ENCODE measurements around the gene UBR2.
A peak's percentile ranks its signal among the peaks of the same experiment; 100 is the strongest.

UBR2 gene

DNA sequence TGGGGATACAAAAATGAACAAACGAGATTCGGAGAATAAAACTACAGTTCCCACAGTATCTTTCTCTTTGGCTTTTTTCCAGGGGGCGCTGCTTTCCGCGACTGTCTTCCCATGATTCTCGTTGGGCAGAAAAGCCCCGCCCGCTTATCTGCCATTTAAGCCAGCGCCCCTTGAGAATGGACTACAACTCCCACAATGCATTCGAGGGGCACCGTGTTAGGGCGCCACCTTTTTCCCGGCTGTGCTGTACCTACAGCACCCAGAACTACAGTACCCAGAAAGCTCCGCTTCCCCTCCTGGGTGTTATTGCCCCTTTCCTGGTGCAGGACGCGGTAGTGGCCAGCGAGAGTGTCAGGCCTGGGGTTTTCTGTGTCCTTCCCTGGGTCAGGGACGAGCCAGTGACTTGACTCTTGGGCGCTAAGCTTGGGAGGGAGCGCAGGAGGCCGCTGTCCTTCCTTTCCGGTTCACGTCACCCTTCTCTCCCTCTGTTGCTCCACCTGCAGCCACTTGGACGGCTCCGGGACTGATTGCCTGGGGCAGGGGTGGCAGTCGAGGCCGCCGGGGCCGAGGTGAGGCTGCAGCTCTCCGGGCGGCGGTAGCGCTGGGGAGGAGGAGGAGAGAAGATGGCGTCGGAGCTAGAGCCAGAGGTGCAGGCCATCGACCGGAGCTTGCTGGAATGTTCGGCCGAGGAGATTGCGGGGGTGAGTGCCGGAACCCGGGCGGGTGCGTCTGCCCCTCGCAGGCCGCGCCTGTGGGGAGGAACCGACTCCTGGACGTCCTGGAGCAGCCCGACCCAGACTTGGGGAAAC is at the start of gene UBR2:
UBR2 (plus strand) TSS at position 333 of the 809 bp plus-strand sequence; CDS start at position 624, 291 bp downstream.
- peak; percentile 97 to 98 for DNase-seq (ENCODE audit: low read depth in 2 of 2)

DNA sequence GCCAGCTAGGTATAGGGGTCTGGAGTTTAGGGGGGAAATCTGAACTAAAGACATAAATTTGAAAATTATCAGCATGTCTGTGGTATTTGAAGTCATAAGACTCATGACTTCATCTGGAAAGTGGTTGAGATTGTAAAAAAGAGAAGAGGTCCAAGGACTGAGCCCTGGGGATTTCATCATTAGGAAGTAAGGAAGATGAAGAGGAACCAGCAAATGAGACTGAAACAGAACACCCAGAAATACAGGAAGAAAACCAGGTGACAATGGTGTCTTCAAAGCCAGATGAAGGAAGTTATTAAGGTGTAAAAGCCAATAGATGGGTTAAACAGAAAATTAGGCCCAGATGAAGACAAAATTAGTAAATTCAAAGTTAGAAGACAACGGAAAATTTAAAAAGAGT is 49.1 kb upstream of the UBR2 start:
- DNase-seq (ENCODE audit: low read depth in 2 of 2), result no peak

DNA sequence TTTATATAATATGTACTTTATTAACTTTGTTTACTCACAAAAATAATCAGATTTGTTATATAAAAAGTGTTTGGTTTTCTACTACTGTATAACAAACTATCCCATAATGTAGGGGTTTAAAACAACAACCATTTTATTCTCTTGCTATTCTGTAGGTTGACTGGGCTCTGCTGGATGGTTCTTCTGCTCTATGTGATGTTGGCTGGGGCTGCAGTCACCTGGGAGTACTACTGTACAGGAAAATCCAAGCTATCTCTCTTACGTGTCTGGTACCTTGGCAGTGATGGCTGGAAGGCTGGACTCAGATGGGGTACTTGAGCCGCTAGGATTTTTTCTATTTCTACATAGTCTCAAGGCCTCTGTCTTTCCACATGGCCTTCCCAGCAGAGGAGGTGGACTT is 44.0 kb upstream of the UBR2 start:
- no peak for DNase-seq (ENCODE audit: low read depth in 2 of 2)

DNA sequence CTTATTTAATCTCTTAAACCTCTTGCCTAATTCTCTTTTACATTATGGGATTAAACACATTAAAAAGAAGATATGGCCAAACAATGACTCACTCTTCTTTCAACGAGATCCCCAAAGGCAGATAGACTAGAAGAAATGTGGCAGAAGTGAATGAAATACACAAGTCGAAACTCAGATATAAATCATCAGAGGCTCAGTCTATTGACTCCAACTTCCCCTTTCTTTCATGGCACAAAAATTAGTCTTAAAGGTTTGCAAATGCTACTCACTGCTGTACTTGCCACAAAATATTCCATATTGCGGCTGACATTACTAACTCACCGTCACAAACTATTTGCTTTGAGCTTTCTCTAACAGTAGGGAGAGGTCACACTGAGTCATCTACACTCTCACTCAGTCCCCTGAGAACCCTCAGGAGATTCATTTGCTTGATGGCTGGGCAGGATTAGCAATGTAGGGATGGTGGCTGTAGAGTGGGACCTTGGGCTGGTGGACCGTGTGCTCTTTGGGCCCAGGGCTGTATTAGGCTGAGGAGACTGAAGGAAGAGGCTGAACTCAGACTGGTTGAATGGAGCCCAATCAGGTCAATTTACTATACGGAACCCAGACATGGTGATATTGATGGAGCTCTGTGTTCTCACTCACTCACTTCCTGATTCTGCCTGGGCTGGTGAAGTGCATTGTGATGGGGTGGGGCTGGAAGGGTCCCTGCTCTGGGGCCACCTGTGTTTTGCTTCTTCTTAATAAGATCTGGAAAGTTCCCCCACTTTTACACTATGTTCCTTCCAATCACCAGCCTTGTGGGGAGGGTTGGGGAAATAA is 42.8 kb upstream of the UBR2 start:
- peak; percentile 44 to 51 for DNase-seq (ENCODE audit: low read depth in 2 of 2)

DNA sequence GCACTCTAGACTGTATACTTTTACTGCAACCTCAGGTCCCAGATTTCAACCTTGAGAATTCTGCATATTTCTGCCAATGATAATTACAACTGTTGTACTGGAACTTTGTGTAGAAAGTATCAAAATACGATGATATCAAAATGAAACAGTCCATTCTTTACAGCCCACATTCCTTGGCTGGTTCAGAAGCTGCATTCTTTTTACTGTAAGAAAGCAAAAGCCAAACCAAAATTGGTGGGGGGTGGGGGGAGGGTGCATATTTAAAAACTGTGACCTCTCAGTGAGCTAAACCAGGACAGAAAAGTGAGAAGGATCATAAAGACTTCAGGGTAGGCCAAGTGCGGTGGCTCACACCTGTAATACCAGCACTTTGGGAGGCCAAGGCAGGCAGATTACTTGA is 41.8 kb upstream of the UBR2 start:
- no peak for DNase-seq (ENCODE audit: low read depth in 2 of 2)

DNA sequence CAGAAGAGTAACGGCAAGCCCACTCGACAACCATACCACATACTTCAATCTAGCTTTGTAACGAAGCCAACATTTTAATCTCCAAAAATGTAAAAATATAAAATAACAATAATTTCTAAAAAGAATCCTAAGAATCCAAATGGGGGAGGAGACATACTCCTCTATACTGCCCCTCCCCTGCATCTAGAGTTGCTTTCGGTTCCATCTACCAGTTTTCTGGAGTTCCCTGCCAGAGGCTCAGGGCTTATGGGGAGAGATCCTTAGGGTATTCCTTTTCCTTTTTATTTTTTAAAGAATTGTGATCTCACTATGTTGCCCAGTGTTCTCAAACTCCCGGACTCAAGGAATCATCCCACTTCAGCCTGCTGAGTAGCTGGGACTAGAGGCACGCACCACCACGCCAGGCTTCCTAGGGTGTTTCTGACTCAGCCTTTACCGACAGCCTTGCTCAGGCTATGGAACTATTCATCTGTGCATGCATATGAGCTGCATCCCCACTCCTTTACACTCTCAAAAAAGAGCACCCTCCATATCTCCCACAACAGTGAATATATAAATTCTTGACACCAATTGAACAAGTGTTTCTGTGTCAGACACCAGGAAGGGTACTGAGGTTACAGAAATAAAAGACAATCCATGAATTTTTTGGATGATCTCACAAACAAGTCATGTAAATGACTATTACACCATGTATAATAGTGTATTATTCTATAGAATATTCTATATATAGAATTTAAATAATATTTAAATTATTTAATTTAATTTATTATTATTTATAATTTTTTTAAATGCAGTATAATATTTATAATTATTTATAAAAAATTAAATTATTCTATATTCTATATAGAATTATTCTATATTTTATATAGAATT is 40.7 kb upstream of the UBR2 start:
- no peak for DNase-seq (ENCODE audit: low read depth in 2 of 2)

DNA sequence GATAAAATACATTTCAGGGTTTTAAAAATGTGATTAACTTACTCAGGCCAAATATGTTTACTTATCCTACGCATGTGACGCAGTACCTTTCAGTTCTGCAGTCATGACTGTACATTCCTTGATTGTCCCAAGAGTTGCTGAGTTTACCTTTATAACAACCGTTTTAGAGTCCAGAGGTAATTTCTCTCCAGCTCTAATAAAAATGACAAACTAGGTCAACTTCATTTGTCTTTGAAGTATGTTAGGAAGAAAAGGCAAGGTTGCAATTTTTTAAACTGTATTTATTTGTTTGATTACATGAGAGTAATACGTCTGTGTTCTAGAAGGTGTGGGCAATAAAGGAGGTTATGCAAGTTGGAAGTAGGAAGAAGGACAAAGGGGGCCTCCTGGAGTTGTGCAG is 38.6 kb upstream of the UBR2 start:
- DNase-seq (ENCODE audit: low read depth in 2 of 2), result no peak

DNA sequence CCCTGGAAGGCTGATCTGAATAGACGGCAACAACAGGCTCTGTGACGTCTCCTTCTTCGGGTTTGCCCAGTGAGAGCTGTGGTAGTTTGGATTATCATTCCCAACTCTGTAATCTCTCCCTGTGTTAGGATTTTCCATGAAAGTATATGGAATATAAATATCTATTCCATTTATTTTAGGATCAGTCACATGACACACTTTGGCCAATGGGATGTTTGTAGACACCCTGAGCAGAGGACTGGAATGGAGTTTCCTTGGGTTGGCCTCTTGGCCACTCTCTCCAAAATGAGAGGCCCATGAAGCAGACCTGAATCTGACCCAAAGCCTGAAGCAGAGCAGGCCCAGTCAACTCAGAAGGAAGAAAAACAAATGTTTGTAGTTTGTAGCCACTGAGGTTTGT is 37.2 kb upstream of the UBR2 start:
- DNase-seq (ENCODE audit: low read depth in 2 of 2), result no peak

DNA sequence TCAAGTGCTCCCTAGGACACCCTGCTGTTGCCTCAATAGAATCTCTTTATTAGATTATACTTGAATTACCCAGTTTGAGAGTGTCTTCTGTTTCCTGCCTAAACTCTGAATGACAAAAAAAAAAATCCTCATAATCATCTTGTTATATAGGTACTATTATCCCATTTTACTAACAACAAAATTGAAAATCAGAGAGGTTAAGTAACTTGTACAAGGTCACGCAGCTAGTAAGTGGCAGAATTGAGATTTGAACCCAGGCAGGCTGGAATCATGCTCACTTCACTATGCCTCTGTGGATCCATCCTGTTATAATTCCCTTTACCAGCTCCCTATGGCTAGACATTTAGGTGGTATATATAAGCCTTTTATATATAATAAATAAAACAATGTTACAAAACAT is 36.6 kb upstream of the UBR2 start:
- no peak for DNase-seq (ENCODE audit: low read depth in 2 of 2)

DNA sequence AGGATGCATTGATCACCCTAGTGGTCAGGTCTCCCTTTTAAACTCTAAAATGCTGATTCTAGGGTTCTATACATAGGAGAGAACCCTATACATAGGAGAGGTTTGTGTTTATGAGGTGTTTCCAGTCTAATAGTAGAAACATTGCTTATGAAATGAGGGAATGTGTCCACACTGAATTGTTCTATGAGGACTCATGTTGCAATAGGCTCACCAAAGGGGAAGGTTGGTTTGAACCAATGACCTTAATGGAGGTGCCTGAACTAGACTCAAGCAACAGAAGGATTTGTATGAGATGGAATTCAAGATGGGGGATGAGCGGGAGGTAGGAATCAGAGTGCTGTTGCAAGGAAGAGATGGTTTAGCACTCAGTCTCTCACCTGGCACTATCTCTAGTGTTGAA is 33.5 kb upstream of the UBR2 start:
- no peak for DNase-seq (ENCODE audit: low read depth in 2 of 2)

DNA sequence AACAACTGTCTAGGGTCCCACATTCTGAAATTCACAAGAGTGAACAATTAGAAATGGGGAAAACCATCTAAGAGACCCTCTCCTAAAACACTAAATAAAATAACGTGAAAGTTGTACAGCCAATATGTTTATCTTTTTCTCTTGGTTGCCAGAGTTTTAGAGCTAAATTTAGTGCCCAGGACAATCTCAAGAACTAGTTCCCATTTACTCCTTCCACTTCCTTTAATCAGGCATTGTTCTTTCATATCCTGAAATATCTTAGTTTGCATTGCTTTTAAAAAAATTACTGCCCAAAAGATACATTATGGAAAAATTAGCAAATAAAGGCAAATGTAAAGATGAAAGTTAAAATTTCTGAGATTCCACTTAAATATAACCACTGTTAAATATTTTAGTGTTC is 33.1 kb upstream of the UBR2 start:
- DNase-seq (ENCODE audit: low read depth in 2 of 2), result no peak

DNA sequence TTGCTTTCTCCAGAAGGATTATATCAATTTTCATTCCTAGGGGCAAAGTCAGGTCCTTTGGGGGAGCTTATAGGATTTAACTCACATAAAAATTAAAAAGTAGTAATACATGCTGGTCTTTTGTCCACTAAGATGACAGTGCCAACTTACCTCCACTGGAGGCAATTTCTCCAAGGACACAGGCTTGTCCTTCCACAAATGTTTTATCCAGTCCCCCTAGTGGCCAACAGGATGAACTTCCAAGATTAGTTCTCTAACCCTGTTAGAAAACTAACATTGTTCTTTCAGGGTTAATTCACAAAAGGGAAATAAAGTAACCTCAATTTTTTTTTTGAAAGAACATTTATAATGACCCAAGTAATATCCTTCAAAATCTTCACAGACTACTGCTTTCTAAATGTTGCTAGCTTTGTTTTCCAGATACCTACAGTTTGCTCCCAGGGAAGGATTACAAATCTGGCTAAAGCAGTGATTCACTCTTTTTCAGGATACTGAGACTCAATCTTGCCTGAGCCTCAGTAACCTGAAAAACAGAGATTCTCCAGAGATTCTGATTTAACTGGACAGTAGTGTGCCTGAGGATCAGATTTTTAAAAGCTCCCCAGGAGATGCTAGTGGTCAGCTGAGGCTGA is 31.7 kb upstream of the UBR2 start:
- no peak for DNase-seq (ENCODE audit: low read depth in 2 of 2)

DNA sequence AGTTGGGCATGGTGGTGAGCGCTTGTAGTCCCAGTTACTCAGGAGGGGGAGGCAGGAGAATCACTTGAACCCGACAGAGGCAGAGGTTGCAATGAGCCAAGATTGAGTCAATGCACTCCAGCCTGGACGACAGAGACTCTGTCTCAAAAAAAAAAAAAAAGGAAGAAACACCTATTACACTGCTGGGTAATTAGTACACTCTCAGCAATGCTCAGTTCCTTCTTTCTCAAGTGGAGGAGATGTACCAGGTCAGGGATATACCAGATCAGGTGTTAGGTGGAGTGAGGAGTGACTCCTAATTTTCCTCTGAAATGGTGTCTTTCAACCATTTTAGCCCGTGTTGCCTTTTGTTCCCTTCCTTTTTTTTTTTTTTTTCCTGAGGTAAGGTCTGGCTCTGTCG is 30.0 kb upstream of the UBR2 start:
- no peak for DNase-seq (ENCODE audit: low read depth in 2 of 2)

DNA sequence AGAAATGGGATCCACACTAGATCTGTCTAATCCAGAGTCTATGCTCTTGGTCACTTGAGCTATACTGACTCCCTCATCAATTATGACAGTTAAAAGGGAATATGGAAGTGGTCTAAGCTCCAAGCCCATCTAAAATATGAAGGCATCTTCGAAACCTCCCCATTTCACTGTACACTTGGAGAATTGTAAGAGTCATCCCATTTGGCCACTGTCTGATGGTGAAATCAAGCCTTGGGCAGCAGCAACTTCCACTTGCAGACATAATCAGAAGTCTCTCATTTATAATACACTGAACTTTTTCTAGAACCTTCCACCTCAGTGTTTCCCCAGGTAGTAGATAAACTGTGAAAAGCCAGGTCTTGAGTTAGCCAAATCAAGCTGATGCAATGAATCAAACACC is 26.3 kb upstream of the UBR2 start:
- no peak for DNase-seq (ENCODE audit: low read depth in 2 of 2)

DNA sequence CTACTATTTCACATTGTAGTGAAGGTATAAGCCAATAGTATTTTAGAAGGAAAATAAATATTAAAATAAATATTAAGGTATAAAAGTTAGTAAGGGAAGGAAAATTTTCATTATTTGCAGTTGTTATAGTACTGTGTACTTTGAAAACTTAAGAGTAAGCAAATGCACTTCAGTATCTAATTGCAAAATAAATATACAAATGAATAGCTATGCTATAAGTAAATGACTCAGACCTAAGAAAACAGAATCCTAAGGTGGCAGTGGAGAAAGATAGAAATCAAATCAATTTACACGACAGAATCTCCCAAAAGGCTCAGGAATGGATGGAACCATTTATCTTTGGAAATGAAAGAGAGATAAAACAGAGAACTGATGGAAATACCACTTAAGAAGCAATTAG is 24.7 kb upstream of the UBR2 start:
- DNase-seq (ENCODE audit: low read depth in 2 of 2), result no peak

DNA sequence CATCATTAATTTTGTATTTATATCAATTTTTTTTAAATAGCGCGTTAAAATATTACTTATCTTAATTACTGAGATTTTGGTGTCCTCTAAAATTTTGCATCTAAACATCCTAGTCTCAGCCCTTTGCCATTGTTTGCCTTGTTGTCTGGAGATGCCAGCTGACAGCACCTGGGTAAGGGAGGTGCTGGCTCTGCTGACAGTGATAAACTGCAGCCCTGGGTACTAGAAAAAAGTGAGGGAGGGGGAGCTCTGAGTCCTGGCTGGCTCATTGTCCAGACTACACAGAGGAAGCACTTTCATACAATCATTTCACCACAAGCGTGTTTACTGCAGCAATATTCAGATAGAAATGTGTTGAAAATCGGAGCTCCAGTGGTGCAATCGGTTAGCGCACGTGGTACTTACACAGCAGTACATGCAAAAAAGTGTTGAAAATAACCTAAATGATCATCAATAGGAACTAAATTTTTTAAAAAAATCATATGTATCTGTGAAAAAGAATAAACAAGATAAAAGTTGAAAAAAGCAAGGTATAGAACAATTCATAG is 18.5 kb upstream of the UBR2 start:
- no peak for DNase-seq (ENCODE audit: low read depth in 2 of 2)

DNA sequence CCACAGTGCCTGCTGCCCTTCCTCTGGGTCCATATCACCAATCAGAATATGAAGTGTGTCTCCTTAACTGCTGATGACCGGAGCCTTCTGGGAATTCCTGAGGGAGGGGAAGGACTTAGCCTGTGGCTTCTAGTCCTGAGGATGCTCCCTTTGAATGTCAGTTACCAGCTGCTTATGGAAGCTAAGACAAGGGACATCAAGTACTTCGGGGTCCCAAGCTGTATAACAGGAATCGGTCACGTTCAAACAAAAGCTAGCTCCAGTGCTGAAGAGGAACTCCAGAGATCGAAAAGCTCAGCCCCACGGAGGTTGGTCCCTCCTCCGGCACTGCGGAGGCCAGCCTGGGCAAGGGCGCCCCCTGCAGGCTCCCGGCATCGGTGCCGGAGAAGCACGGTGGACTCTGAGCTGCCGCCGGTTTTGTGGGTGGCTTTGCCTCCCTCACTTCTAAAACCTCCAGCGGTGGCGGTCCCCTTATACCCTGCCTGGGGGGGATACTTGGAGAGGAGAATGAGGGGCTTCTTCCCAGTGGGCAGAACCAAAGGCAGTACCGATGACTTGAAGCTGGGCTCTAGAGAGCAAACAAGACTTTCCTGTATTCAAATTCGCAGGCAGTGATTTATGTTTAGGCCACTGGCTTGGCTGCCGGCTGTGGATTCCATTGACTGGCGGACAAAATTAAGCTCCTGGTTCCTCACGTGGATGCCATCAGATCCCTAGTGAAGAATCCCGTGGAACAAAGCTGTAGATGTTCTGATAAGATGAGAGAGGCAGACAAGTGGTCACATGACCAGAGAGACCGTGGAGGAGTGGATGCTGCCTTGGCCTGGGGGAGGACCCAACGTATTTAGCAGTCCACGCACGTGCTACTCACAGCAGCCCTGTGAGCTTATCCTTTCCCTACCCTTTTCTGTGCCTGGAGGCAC is 16.2 kb upstream of the UBR2 start:
- DNase-seq (ENCODE audit: low read depth in 2 of 2), result peak in 1 of 2 experiments; percentile 45

DNA sequence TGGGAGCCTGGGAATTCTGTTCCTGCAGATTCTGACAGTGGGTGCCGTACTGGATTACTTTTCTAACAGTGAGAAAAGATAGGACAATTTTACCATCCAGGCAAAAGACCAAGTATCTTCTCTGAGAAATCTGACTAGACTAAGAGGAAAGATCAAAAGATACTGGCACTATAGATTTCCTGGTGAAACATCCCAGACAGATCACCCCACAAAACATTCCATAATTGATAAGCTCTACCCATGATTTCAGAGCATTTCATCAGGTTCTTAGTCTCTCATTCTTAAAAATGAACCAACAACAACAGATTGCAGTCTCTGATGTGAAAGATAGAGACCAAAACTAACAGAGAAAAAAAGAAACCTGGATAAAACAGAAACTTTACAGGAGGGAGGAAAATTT is 13.6 kb upstream of the UBR2 start:
- no peak for DNase-seq (ENCODE audit: low read depth in 2 of 2)

DNA sequence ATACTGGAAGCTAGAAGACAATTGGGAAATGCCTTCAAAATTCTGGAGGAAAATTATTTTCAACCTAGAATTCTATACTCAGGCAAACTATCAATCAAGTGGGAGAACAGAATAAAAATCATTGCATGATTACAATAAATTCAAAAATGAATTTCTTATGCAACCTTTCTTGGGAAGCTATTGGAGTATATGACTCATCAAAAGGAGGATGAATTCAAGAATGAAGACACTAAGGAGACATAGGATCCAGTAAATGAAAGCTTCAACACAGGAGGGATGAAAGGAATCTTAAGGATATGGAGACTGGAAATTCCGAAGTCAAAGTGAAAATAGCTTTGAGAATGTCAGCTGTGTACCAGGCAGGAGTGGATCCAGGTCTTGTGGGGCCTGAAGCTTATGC is 12.6 kb upstream of the UBR2 start:
- no peak for DNase-seq (ENCODE audit: low read depth in 2 of 2)

DNA sequence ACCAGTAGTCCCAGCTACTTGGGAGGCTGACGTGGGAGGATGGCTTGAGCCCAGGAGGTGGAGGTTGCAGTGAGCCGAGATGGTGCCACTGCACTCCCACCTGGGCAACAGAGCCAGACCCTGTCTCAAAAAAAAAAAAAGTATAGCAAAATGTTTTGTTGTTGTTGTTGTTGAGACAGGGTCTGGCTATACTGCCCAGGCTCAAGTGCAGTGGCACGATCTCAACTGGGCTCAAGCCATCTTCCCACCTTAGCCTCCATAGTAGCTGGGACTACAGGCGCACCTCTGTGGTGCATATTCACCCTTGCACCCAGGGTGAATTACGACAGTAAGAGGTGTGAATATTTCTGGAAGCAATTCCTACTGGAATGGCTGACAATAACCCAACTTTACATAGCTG is 11.4 kb upstream of the UBR2 start:
- DNase-seq (ENCODE audit: low read depth in 2 of 2), result no peak
